HEK293T (cell line): ENCODE results near the gene DOCK3.

Experiments
- CTCF ChIA-PET: fragments of 350-600 bp; formaldehyde crosslinking; extraction: SDS; loops from one replicate; lab custom pipeline; 2021; ENCODE audit warnings: antibody characterized with exemption, inconsistent platforms; lab: Yijun Ruan, JAX
- POLR2A ChIA-PET: fragments of 350-600 bp; formaldehyde crosslinking; extraction: SDS; loops from one replicate; lab custom pipeline; 2020; ENCODE audit warnings: antibody characterized with exemption, inconsistent platforms; lab: Yijun Ruan, JAX
- DNase-seq: peaks from one replicate; pipeline ENCODE4 v3.0.0; 2012; ENCODE audit warnings: mixed read lengths; ENCODE audit errors: extremely low spot score
- ARNT ChIP-seq: fragments of 450-650 bp; IDR thresholded peaks from 2 replicates; pipeline ENCODE4 v1.6.1; 2017; ENCODE audit warnings: mild to moderate bottlenecking
- BHLHE40 ChIP-seq: fragments of 450-650 bp; IDR thresholded peaks from 2 replicates; pipeline ENCODE4 v1.6.1; 2016; ENCODE audit warnings: mild to moderate bottlenecking, moderate library complexity, borderline replicate concordance
- CTBP1 ChIP-seq: fragments of 450-650 bp; IDR thresholded peaks from 2 replicates; pipeline ENCODE4 v1.6.1; 2016; ENCODE audit warnings: borderline replicate concordance
- ELF4 ChIP-seq: fragments of 450-650 bp; IDR thresholded peaks from 2 replicates; pipeline ENCODE4 v1.6.1; 2017; ENCODE audit warnings: antibody characterized with exemption
- FOXA1 ChIP-seq: fragments of 450-650 bp; IDR thresholded peaks from 2 replicates; pipeline ENCODE4 v1.6.1; 2016; ENCODE audit warnings: mild to moderate bottlenecking
- FOXK2 ChIP-seq: fragments of 450-650 bp; IDR thresholded peaks from 2 replicates; pipeline ENCODE4 v1.6.1; 2016; ENCODE audit warnings: mild to moderate bottlenecking
- FOXM1 ChIP-seq: fragments of 450-650 bp; IDR thresholded peaks from 2 replicates; pipeline ENCODE4 v1.6.1; 2017; ENCODE audit warnings: mild to moderate bottlenecking, borderline replicate concordance
- HDGF ChIP-seq: fragments of 450-650 bp; IDR thresholded peaks from 2 replicates; pipeline ENCODE4 v1.6.1; 2017; ENCODE audit warnings: antibody characterized with exemption, borderline replicate concordance
- L3MBTL2 ChIP-seq: fragments of 450-650 bp; conservative IDR thresholded peaks from 2 replicates; pipeline ENCODE4 v1.6.1; 2016; ENCODE audit warnings: mild to moderate bottlenecking
- LEF1 ChIP-seq: fragments of 450-650 bp; IDR thresholded peaks from 2 replicates; pipeline ENCODE4 v1.6.1; 2017; ENCODE audit warnings: mild to moderate bottlenecking, borderline replicate concordance
- NFRKB ChIP-seq: fragments of 450-650 bp; IDR thresholded peaks from 2 replicates; pipeline ENCODE4 v1.6.1; 2016; ENCODE audit warnings: mild to moderate bottlenecking, moderate library complexity
- PKNOX1 ChIP-seq: fragments of 450-650 bp; IDR thresholded peaks from 2 replicates; pipeline ENCODE4 v1.6.1; 2016
- SP1 ChIP-seq: fragments of 450-650 bp; IDR thresholded peaks from 2 replicates; pipeline ENCODE4 v1.6.1; 2017
- SUZ12 ChIP-seq: fragments of 450-650 bp; IDR thresholded peaks from 2 replicates; pipeline ENCODE4 v1.6.1; 2016; ENCODE audit warnings: mild to moderate bottlenecking
- TARDBP ChIP-seq: fragments of 450-650 bp; IDR thresholded peaks from 2 replicates; pipeline ENCODE4 v1.6.1; 2016
- ZNF384 ChIP-seq: fragments of 450-650 bp; IDR thresholded peaks from 2 replicates; pipeline ENCODE4 v1.6.1; 2016

DOCK3 gene

GRCh38 chr3:51328206-51328605 lies 653.5 kb downstream of the DOCK3 start:
- ChIA-PET CTCF (no interaction called here), POLR2A (no interaction called here)
- no peak for DNase-seq
- TF ChIP-seq BHLHE40: no peak
- TF ChIP-seq FOXM1: no peak
- TF ChIP-seq NFRKB: no peak
- no peak for TF ChIP-seq ZNF384
- TF ChIP-seq L3MBTL2: no peak
- TF ChIP-seq PKNOX1: no peak
- TF ChIP-seq ELF4: no peak

GRCh38 chr3:51330046-51330445 lies 655.3 kb downstream of the DOCK3 start:
- TF ChIP-seq BHLHE40 (no peak), HDGF (no peak), ELF4 (no peak), TARDBP (no peak), L3MBTL2 (no peak), FOXM1 (no peak), ARNT (no peak), SUZ12 (no peak), LEF1 (no peak), ZNF384 (no peak), FOXA1 (no peak), SP1 (no peak)
- no peak for DNase-seq
- ChIA-PET POLR2A (no interaction called here), CTCF (no interaction called here)

GRCh38 chr3:51332156-51332555 lies 657.4 kb downstream of the DOCK3 start:
- CTCF ChIA-PET: no interaction called here

GRCh38 chr3:51333021-51333420 lies 658.3 kb downstream of the DOCK3 start:
- TF ChIP-seq ZNF384: no peak
- TF ChIP-seq TARDBP: no peak
- no peak for TF ChIP-seq LEF1
- no peak for TF ChIP-seq PKNOX1
- no peak for TF ChIP-seq FOXA1
- no peak for TF ChIP-seq SUZ12
- TF ChIP-seq L3MBTL2: no peak
- no peak for TF ChIP-seq ARNT
- TF ChIP-seq ELF4: no peak
- TF ChIP-seq HDGF: no peak
- no peak for TF ChIP-seq FOXM1
- TF ChIP-seq BHLHE40: no peak
- TF ChIP-seq SP1: no peak
- no peak for TF ChIP-seq NFRKB
- no peak for TF ChIP-seq FOXK2
- no peak for TF ChIP-seq CTBP1
- ChIA-PET POLR2A (no interaction called here), CTCF (no interaction called here)
- DNase-seq: no peak

More at GRCh38 chr3:51332156-51332555, 657.4 kb downstream of the DOCK3 start:
- TF ChIP-seq SP1 (no peak), ARNT (no peak), ZNF384 (no peak), LEF1 (no peak), PKNOX1 (no peak), FOXA1 (no peak), FOXM1 (no peak), TARDBP (no peak), FOXK2 (no peak), HDGF (no peak), BHLHE40 (no peak), NFRKB (no peak), ELF4 (no peak), CTBP1 (no peak), SUZ12 (no peak), L3MBTL2 (no peak)
- DNase-seq: no peak
- POLR2A ChIA-PET: no interaction called here

GRCh38 chr3:51336261-51336660 lies 661.5 kb downstream of the DOCK3 start:
- TF ChIP-seq ZNF384 (no peak), PKNOX1 (no peak), BHLHE40 (no peak), ELF4 (no peak), FOXA1 (no peak), LEF1 (no peak), FOXK2 (no peak), TARDBP (no peak)
- ChIA-PET POLR2A (no interaction called here), CTCF (no interaction called here)
- DNase-seq: no peak

GRCh38 chr3:51337666-51338065 lies 662.9 kb downstream of the DOCK3 start:
- no peak for DNase-seq
- TF ChIP-seq TARDBP: no peak
- ChIA-PET CTCF (no interaction called here), POLR2A (no interaction called here)

GRCh38 chr3:51338632-51339031 lies 663.9 kb downstream of the DOCK3 start:
- POLR2A ChIA-PET: no interaction called here
- TF ChIP-seq ELF4: no peak
- TF ChIP-seq BHLHE40: no peak
- TF ChIP-seq SUZ12: no peak
- TF ChIP-seq FOXA1: no peak
- TF ChIP-seq LEF1: no peak
- no peak for DNase-seq
- CTCF ChIA-PET: no interaction called here
